GM21786 (cell line): ENCODE data around the gene ZFP69.
A peak's percentile ranks its signal among the peaks of the same experiment; 100 is the strongest.

Experiments used
- ATAC-seq: cut with Tn5 transposase; IDR thresholded peaks from one replicate; pipeline ENCODE4 v1.9.1; 2021; ENCODE audit not compliant: unreplicated experiment

Gene ZFP69

GRCh38 chr1:40508375-40509341 is 31.6 kb downstream of the ZFP69 start, which contains the start of gene EXO5:
Gene EXO5, plus strand, starts transcription at chr1:40508767. Its CDS starts 5,778 bp downstream, at chr1:40514545.
- ATAC-seq = peak; percentile 87

GRCh38 chr1:40519517-40519916 is 42.4 kb downstream of the ZFP69 start:
- no peak for ATAC-seq

GRCh38 chr1:40530735-40531380 is 53.8 kb downstream of the ZFP69 start:
- ATAC-seq = no peak

- ATAC-seq = peak; percentile 97
These were observed 54.4 kb downstream of the ZFP69 start, which contains the start of gene ZNF684 for GRCh38 chr1:40531381-40532061. Gene ZNF684, plus strand, starts transcription at chr1:40531637. Its CDS starts 1,530 bp downstream, at chr1:40533167.

GRCh38 chr1:40532062-40532389 is 54.9 kb downstream of the ZFP69 start:
- no peak for ATAC-seq

GRCh38 chr1:40532844-40533424 is 55.8 kb downstream of the ZFP69 start:
- no peak for ATAC-seq

GRCh38 chr1:40534589-40534988 is 57.5 kb downstream of the ZFP69 start:
- ATAC-seq = no peak

- ATAC-seq = no peak
These were observed 58.6 kb downstream of the ZFP69 start for GRCh38 chr1:40535732-40536131.

- ATAC-seq = no peak
These were observed 62.2 kb downstream of the ZFP69 start for GRCh38 chr1:40539338-40539737.
